HG03442 (cell line): ENCODE measurements around the gene MYLK.

Experiments used
- ATAC-seq: cut with Tn5 transposase; IDR thresholded peaks from one replicate; pipeline ENCODE4 v1.9.1; 2021; ENCODE audit warnings: mild to moderate bottlenecking, moderate library complexity; ENCODE audit not compliant: unreplicated experiment

The MYLK gene

GRCh38 chr3:123832692-123833397 lies 51.3 kb downstream of the MYLK start:
- ATAC-seq, result no peak

DNA sequence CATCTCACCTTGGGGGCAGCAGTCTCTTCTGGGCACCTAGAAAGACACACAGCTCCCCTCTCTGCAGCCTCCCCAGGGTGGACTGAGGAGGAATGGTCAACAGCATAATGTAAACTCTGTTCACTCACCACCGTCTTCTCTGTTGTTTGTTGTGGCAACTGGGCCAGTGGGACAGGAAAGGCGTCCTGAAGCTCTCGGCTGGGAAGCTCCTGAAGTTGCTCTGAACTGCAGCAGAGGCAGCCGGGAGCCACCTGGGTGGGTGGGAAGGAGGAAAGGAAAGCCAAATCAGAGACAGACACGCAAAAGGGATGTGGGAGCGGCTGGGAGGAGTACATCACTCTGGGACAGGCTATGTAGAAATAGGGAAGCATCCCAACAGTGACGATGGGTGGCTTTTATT lies 52.7 kb downstream of the MYLK start:
- ATAC-seq, result no peak

GRCh38 chr3:123821920-123822319 lies 62.2 kb downstream of the MYLK start:
- ATAC-seq, result no peak

GRCh38 chr3:123819949-123820348 lies 64.2 kb downstream of the MYLK start:
- ATAC-seq, result no peak

GRCh38 chr3:123818921-123819429 lies 65.2 kb downstream of the MYLK start:
- ATAC-seq, result no peak

DNA sequence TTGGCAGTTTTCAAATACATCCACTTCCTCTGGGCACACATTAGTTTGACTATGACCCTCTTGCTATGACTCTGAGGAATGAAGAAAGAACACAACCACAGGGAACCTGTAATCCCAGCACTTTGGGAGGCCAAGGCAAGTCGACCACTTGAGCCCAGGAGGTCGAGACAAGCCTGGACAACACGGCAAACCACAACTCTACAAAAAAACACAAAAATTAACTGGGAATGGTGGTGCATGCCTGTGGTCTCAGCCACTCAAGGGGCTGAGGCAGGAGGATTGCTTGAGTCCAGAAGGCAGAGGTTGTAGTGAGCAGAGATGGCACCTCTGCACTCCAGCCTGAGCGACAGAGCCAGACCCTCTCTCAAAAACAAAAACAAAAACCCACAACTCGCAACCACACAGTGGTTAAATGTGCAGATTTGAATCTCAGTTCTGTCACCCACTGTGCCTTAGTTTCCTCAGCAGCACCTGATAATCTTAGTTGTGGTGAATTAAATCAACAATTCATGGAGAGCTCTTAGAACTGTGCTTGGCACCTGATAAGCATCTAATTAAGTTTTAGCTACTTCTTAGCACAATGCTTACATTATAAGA lies 65.7 kb downstream of the MYLK start:
- ATAC-seq, result no peak

GRCh38 chr3:123817413-123817812 lies 66.7 kb downstream of the MYLK start:
- ATAC-seq, result no peak

DNA sequence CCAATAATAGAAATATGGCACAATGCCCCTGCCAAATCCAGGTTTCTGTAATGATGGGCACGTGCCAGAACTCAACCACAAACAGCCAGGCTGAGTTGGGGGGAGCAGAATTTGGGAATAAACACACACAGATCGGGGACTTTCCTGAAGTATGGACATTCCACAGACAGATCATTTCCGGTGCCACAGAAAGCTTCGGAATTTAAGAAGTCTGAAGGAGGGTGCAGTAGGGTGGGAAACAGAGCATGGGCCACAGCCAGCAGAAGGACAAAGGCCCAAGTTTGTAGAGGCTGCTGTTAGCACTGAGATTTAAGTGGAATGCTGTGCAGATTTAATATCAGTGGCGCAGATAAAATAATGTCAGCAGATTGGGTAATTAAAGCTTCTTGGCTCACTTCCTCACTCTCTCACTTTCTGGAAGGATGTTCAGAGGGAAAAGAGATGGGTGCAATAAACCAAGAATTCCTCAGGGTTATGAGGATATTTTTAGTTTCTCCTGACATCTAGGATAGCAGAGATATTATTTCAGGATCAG lies 67.4 kb downstream of the MYLK start:
- no peak for ATAC-seq

DNA sequence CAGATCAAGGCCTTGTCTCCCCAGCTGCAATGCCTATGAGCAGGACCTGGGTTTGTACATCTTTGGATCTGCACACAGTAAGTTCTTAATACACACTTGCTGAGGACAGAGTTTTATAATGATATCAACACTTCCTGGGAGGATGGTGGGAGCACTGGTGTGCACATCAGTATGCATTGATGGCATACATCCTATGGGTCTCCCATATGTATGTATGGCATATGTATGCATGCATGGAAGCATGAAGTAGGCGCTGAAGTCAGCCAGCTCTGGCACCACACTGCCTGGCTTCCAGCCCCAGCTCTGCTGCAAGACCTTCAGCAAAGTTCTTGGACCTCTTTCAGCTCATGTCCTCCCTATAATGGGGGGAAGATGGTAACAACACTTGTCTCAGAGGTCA lies 68.2 kb downstream of the MYLK start:
- ATAC-seq, result no peak

DNA sequence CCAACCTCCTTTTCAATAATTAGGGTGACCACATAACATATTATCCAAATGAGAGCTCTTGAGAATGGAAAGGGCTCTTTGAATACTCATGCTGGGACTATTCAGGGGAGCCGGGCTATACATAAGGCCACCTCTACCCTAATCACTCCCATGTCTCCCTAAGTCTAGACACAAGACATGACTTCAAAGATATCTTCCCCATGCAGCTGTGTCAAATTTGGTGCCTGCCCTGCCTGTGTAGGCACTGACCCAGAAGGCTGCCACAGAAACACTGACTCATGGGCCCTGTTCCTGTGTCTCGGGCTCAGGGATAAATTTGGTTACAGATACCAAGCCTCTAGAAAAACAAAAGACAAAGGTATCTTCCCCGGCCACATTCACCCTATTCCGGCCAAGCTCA lies 70.3 kb downstream of the MYLK start:
- no peak for ATAC-seq

- no peak for ATAC-seq
Measured at GRCh38 chr3:123809597-123809996, 74.5 kb downstream of the MYLK start.

DNA sequence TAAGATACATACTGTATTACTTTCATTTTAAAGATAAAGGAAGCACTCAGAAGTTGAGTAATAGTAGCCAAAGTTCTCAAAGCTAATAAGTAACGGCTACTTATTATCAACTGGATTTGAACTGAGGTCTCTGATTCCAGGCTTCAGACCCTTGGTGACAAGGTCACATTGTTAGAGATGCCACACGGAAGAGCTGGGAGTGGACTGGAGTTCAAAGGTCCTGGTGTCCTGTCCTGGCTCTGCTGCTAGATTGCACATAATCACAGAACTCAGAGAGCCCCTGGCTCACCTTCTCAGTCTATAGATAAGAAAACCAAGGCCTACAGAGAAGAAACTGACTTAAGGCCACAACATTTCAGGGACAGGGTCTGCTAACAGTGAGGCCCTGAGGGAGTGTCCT lies 75.3 kb downstream of the MYLK start:
- no peak for ATAC-seq

DNA sequence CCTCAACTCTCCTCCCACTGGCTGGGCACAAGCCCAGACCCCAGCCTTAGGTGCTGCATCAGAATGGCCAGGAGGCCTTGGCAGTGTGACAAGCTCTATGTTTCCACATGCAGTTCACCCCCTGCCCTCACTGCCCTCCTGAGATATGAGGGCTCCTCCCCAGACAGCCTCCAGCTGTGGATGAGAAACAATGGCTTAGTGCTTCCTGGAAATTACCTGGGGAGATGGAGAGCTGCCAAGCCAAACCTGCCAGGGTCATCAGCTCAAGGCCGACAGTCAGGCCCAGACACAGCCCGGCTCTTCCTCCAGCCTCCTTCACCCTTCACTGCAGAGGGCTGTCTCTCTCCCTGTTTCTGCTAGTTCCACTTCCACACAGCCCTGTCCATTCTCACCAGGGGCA lies 76.3 kb downstream of the MYLK start:
- ATAC-seq, result no peak

DNA sequence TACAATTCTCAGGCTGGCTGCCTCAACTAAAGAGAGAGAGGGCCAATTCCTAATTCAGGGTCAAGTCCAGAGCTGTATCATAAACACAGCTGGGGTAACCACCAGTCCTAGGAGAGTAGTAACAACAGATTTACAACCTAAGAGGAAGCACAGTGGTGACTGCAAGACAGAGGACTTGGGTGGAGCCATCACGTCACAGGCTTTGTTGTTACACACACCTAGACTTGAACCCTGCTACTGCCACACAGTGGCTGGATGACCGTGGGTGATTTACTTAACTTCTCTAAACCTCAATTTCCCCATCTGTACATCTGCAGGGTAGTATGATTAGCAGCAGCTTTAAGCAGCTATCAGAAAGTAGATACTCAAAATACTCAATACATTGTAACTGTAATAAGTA lies 78.6 kb downstream of the MYLK start:
- ATAC-seq, result no peak

DNA sequence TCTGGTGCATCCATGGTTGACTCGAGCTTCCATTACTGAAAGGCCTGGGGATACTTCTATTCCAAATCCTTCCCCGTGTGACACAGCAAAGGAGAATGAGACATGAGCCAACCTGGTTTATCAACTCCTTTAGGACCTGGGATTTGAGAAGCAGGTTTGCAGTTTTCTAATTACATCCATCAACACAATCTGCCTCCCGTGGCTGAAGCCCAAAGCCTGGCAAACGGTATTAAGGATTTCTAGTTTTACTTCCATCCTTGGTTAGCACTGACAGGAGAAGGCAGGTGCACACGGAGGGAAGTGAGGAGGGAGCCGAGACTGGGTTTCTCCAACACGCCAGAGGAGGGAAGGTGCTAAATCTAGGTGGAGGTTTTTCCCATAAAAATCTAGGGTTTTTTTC lies 79.0 kb downstream of the MYLK start:
- no peak for ATAC-seq

GRCh38 chr3:123804676-123805075 lies 79.5 kb downstream of the MYLK start:
- no peak for ATAC-seq

DNA sequence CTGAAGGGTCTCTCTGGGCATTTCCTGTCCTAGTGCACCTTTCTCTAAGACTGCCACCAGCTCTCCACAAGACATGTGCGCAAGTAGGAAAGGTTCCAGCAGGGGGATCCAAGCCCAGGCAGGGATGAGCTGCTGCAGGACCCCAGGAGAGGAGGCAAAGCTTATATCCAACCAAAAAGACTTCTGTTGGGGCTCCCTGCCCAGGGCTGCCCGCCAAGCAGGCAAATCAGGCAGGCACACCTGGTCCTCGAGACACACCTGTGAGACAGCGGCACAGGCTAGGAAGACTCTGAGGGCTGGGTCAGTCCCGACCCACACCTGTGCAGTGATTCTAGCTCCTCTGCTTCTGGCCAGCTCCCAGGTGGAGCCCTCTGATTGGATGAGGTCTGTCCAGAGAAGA lies 80.6 kb downstream of the MYLK start:
- no peak for ATAC-seq

GRCh38 chr3:123802007-123802625 lies 82.0 kb downstream of the MYLK start:
- no peak for ATAC-seq

DNA sequence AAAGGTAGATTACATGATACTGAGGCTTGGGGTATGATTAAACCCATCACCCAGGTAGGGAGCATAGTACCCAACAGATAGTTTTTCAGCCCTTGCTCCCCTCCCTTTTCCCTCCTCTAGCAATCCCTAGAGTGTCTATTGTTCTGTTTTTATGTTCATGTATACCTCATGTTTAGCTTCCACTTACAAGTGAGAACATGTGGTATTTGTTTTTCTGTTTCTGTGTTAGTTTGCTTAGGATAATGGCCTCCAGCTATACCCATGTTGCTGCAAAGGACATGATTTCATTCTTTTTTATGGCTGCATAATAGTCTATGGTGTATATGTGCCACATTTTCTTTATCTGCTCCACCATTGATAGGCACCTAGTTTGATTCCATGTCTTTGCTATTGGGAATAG lies 82.7 kb downstream of the MYLK start:
- ATAC-seq, result no peak

GRCh38 chr3:123800362-123800682 lies 83.8 kb downstream of the MYLK start:
- no peak for ATAC-seq

- no peak for ATAC-seq
Measured at GRCh38 chr3:123799544-123800361, 84.4 kb downstream of the MYLK start.
